Loucy (cell line): ENCODE data around the gene PRLHR.

Source experiments
- H2AFZ ChIP-seq: fragments of 200-600 bp; sonication (generic); 2 replicates; pipeline ENCODE4 v1.6.0; 2016; ENCODE audit warnings: antibody characterized with exemption, mild to moderate bottlenecking, low read length, moderate library complexity
- H3F3A ChIP-seq: fragments of 200-600 bp; 2 replicates; pipeline ENCODE4 v1.6.0; 2016; ENCODE audit warnings: antibody characterized with exemption, low read depth, mild to moderate bottlenecking
- H3K27me3 ChIP-seq: fragments of 200-600 bp; sonication (generic); 2 replicates; pipeline ENCODE4 v1.6.1; 2014; ENCODE audit warnings: low read length, mild to moderate bottlenecking; ENCODE audit not compliant: insufficient read depth, poor library complexity, severe bottlenecking
- H3K36me3 ChIP-seq: fragments of 200-600 bp; sonication (generic); 2 replicates; pipeline ENCODE4 v1.6.1; 2016; ENCODE audit warnings: low read length; ENCODE audit not compliant: insufficient read depth
- H3K4me1 ChIP-seq: fragments of 200-600 bp; sonication (generic); 2 replicates; pipeline ENCODE4 v1.5.1; 2014; ENCODE audit warnings: low read length, mild to moderate bottlenecking; ENCODE audit not compliant: insufficient read depth, poor library complexity, severe bottlenecking
- H3K4me2 ChIP-seq: fragments of 200-600 bp; sonication (generic); 2 replicates; pipeline ENCODE4 v1.6.0; 2014; ENCODE audit warnings: antibody characterized with exemption, low read length, low read depth, mild to moderate bottlenecking; ENCODE audit not compliant: poor library complexity, severe bottlenecking
- H3K4me3 ChIP-seq: fragments of 200-600 bp; sonication (generic); 2 replicates; pipeline ENCODE4 v1.5.1; 2014; ENCODE audit warnings: low read length, mild to moderate bottlenecking, mixed read lengths; ENCODE audit not compliant: poor library complexity, severe bottlenecking
- H3K79me2 ChIP-seq: fragments of 200-600 bp; sonication (generic); 2 replicates; pipeline ENCODE4 v1.6.1; 2014; ENCODE audit warnings: low read length; ENCODE audit not compliant: insufficient read depth
- H3K9ac ChIP-seq: fragments of 200-600 bp; sonication (generic); 2 replicates; pipeline ENCODE4 v1.6.0; 2014; ENCODE audit warnings: mild to moderate bottlenecking, low read depth, low read length, moderate library complexity; ENCODE audit not compliant: poor library complexity, severe bottlenecking
- H3K9me2 ChIP-seq: fragments of 200-600 bp; sonication (generic); replicated peaks from 2 replicates; pipeline ENCODE4 v1.6.1; 2016; ENCODE audit warnings: low read depth, low read length, mixed read lengths
- H3K9me3 ChIP-seq: fragments of 200-600 bp; sonication (generic); 2 replicates; pipeline ENCODE4 v1.6.1; 2014; ENCODE audit warnings: mild to moderate bottlenecking, antibody characterized with exemption, low read length, low read depth; ENCODE audit not compliant: insufficient read depth
- H4K20me1 ChIP-seq: fragments of 200-600 bp; sonication (generic); 2 replicates; pipeline ENCODE4 v1.6.0; 2014; ENCODE audit warnings: antibody characterized with exemption, low read length, mild to moderate bottlenecking; ENCODE audit not compliant: insufficient read depth, poor library complexity, severe bottlenecking
- CTCF ChIP-seq: fragments of 200-600 bp; sonication (generic); conservative IDR thresholded peaks from 2 replicates; pipeline ENCODE4 v1.5.1; 2014; ENCODE audit warnings: mild to moderate bottlenecking, antibody characterized with exemption, low read length
- EZH2phosphoT487 ChIP-seq: fragments of 200-600 bp; IDR thresholded peaks from 2 replicates; pipeline ENCODE4 v1.6.1; 2018; ENCODE audit warnings: antibody characterized with exemption, mild to moderate bottlenecking, moderate library complexity, borderline replicate concordance

PRLHR gene

GRCh38 chr10:118607768-118608354 is 12.4 kb upstream of the PRLHR start:
- H3K4me3 ChIP-seq: no peak overlapping the region
- no peak overlapping the region for H3K9ac ChIP-seq
- no peaks in the 10 kb centered on the region for H3F3A ChIP-seq
- H4K20me1 ChIP-seq: no peaks in the 10 kb centered on the region
- no peaks in the 10 kb centered on the region for H3K9me2 ChIP-seq
- H3K36me3 ChIP-seq: no peaks in the 10 kb centered on the region
- TF ChIP-seq EZH2phosphoT487 (no peak), CTCF (no peak)
- H3K4me1 ChIP-seq: no peaks in the 10 kb centered on the region
- H3K79me2 ChIP-seq: no peaks in the 10 kb centered on the region
- H2AFZ ChIP-seq: no peak overlapping the region
- no peaks in the 10 kb centered on the region for H3K27me3 ChIP-seq
- H3K4me2 ChIP-seq: no peak overlapping the region
- H3K9me3 ChIP-seq: peaks cover 15% of the 10 kb centered on the region; the same call in 1 of the 2 replicates

- no peaks in the 10 kb centered on the region for H3K27me3 ChIP-seq
- H3K9me2 ChIP-seq: no peaks in the 10 kb centered on the region
- H3K36me3 ChIP-seq: no peaks in the 10 kb centered on the region
- no peaks in the 10 kb centered on the region for H4K20me1 ChIP-seq
- no peak overlapping the region for H2AFZ ChIP-seq
- H3K4me1 ChIP-seq: no peaks in the 10 kb centered on the region
- peaks cover 15% of the 10 kb centered on the region; the same call in 1 of the 2 replicates for H3K9me3 ChIP-seq
- no peak overlapping the region for H3K4me3 ChIP-seq
- no peak overlapping the region for H3K4me2 ChIP-seq
- no peak overlapping the region for H3K9ac ChIP-seq
- no peaks in the 10 kb centered on the region for H3F3A ChIP-seq
- TF ChIP-seq CTCF (no peak), EZH2phosphoT487 (no peak)
- H3K79me2 ChIP-seq: no peaks in the 10 kb centered on the region
Observed at GRCh38 chr10:118605694-118606093, 10.2 kb upstream of the PRLHR start.

GRCh38 chr10:118596426-118597124 is 1.1 kb upstream of the PRLHR start:
- no peaks in the 10 kb centered on the region for H3K4me1 ChIP-seq
- H3K9me3 ChIP-seq: no peaks in the 10 kb centered on the region
- H3K4me3 ChIP-seq: no peak overlapping the region
- H3K36me3 ChIP-seq: no peaks in the 10 kb centered on the region
- H3K9me2 ChIP-seq: no peaks in the 10 kb centered on the region
- H3F3A ChIP-seq: no peaks in the 10 kb centered on the region
- H3K27me3 ChIP-seq: no peaks in the 10 kb centered on the region
- no peak overlapping the region for H3K9ac ChIP-seq
- no peak for TF ChIP-seq CTCF
- TF ChIP-seq EZH2phosphoT487: no peak
- H3K4me2 ChIP-seq: no peak overlapping the region
- H4K20me1 ChIP-seq: no peaks in the 10 kb centered on the region
- H2AFZ ChIP-seq: no peak overlapping the region
- no peaks in the 10 kb centered on the region for H3K79me2 ChIP-seq
